Lower leg skin (tissue), 3 donors: ENCODE results near the gene TMC3.

Experiments
- POLR2A ChIP-seq, 2 donors: fragments of 450-650 bp; IDR thresholded peaks; one replicate each; pipeline ENCODE4 v1.6.1; 2016 to 2017; ENCODE audit warnings: antibody characterized with exemption in 2 of 2, mild to moderate bottlenecking in 1 of 2, moderate library complexity in 1 of 2
- TF ChIP-seq, protein P1 (sequence below), 3 donors: fragments of 450-650 bp; IDR thresholded peaks; one replicate each; pipeline ENCODE4 v1.5.1; 2016; ENCODE audit warnings: antibody characterized with exemption in 3 of 3, mild to moderate bottlenecking in 3 of 3, moderate library complexity in 2 of 3

DNA sequence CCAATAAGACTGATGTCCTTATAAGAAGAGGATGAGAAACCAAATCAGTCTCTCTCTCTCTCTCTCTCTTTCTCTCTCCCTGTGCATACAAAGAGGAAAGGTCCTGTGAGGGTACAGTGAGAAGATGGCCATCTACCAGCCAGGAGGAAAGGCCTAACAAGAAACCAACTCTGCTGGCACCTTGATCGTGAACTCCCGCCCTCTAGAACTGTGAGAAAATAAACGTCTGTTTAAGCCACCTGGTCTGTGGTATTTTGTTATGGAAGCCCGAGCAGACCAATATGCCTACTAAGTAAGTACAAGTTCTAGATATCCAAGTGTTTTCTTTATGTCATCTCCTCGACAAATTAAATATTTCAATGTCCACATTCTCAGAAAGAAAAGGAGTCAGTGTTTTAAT lies 44.9 kb upstream of the TMC3 start:
- TF ChIP-seq, protein P1, sequence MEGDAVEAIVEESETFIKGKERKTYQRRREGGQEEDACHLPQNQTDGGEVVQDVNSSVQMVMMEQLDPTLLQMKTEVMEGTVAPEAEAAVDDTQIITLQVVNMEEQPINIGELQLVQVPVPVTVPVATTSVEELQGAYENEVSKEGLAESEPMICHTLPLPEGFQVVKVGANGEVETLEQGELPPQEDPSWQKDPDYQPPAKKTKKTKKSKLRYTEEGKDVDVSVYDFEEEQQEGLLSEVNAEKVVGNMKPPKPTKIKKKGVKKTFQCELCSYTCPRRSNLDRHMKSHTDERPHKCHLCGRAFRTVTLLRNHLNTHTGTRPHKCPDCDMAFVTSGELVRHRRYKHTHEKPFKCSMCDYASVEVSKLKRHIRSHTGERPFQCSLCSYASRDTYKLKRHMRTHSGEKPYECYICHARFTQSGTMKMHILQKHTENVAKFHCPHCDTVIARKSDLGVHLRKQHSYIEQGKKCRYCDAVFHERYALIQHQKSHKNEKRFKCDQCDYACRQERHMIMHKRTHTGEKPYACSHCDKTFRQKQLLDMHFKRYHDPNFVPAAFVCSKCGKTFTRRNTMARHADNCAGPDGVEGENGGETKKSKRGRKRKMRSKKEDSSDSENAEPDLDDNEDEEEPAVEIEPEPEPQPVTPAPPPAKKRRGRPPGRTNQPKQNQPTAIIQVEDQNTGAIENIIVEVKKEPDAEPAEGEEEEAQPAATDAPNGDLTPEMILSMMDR (IDR thresholded peaks at IDR 0.05): no peak
- TF ChIP-seq POLR2A (IDR thresholded peaks at IDR 0.05): no peak
